Measurements from ENCODE around the gene SH3RF2. TPM values are rescaled to one million over a fixed set of nuclear protein-coding genes. Genes with fewer than 3 reads are reported as not detected.
A peak's percentile ranks its signal among the peaks of the same experiment; 100 is the strongest.

Gene SH3RF2
- total RNA-seq, 6 donors from 2014 or later: 9.2 to 19.3 (median 14.3) TPM

- WGBS, 2 donors: 43 to 51% methylated on average over 6 of the region's 6 CpGs
- Histone ChIP-seq H3K27ac (no peak overlapping the region), H3K9me3 (peaks cover 0 to 10% (median 4%) of the 10 kb centered on the region in 4 donors), H3K27me3 (no peaks in the 10 kb centered on the region), H3K4me1 (no peaks in the 10 kb centered on the region), H3K36me3 (no peaks in the 10 kb centered on the region), H3K4me3 (no peak overlapping the region)
- no peak for TF ChIP-seq POLR2A (IDR thresholded peaks at IDR 0.05)
- TF ChIP-seq CTCF (IDR thresholded peaks at IDR 0.05): no peak
- TF ChIP-seq EP300 (IDR thresholded peaks at IDR 0.05): no peak
- TF ChIP-seq POLR2AphosphoS5 (IDR thresholded peaks at IDR 0.05): no peak
- DNase-seq (no peak), ATAC-seq (ENCODE audit: low FRiP score in 2 of 2) (no peak)
These were observed 59.8 kb downstream of the SH3RF2 start for GRCh38 chr5:145996135-145996534.

GRCh38 chr5:145999208-145999607, 62.8 kb downstream of the SH3RF2 start:
- Histone ChIP-seq H3K27ac (no peak overlapping the region), H3K36me3 (no peaks in the 10 kb centered on the region), H3K4me1 (no peaks in the 10 kb centered on the region), H3K4me3 (no peak overlapping the region), H3K27me3 (no peaks in the 10 kb centered on the region), H3K9me3 (no peaks in the 10 kb centered on the region)
- TF ChIP-seq EP300 (IDR thresholded peaks at IDR 0.05): no peak
- no peak for TF ChIP-seq POLR2A (IDR thresholded peaks at IDR 0.05)
- no peak for TF ChIP-seq POLR2AphosphoS5 (IDR thresholded peaks at IDR 0.05)
- no peak for TF ChIP-seq CTCF (IDR thresholded peaks at IDR 0.05)
- DNase-seq: no peak
- 80 to 88% methylated on average over 1 of the region's 1 CpG for WGBS, 2 donors
- no peak for ATAC-seq (ENCODE audit: low FRiP score in 2 of 2)

GRCh38 chr5:146000072-146000471, 63.7 kb downstream of the SH3RF2 start:
- WGBS, 2 donors: 89 to 94% methylated on average over 9 of the region's 9 CpGs
- Histone ChIP-seq H3K4me1 (no peaks in the 10 kb centered on the region), H3K4me3 (no peak overlapping the region), H3K27ac (no peak overlapping the region), H3K27me3 (no peaks in the 10 kb centered on the region), H3K9me3 (no peaks in the 10 kb centered on the region), H3K36me3 (no peaks in the 10 kb centered on the region)
- DNase-seq (peak in 1 of 2 donors; percentile 29), ATAC-seq (ENCODE audit: low FRiP score in 2 of 2) (no peak)
- TF ChIP-seq CTCF (IDR thresholded peaks at IDR 0.05) (no peak), EP300 (IDR thresholded peaks at IDR 0.05) (no peak)

- ATAC-seq (ENCODE audit: low FRiP score in 2 of 2): no peak
- 87 to 91% methylated on average over 5 of the region's 5 CpGs for WGBS, 2 donors
- TF ChIP-seq CTCF (IDR thresholded peaks at IDR 0.05) (no peak), POLR2AphosphoS5 (IDR thresholded peaks at IDR 0.05) (no peak), POLR2A (IDR thresholded peaks at IDR 0.05) (no peak), EP300 (IDR thresholded peaks at IDR 0.05) (no peak)
- H3K4me1 ChIP-seq: no peaks in the 10 kb centered on the region
- no peak for DNase-seq
- H3K27me3 ChIP-seq: no peaks in the 10 kb centered on the region
- H3K27ac ChIP-seq: no peak overlapping the region
- H3K36me3 ChIP-seq: no peaks in the 10 kb centered on the region
- no peaks in the 10 kb centered on the region for H3K9me3 ChIP-seq
- H3K4me3 ChIP-seq: no peak overlapping the region
These were observed 65.3 kb downstream of the SH3RF2 start for GRCh38 chr5:146001544-146002190.

- ATAC-seq (ENCODE audit: low FRiP score in 2 of 2): no peak
- Histone ChIP-seq H3K27me3 (no peaks in the 10 kb centered on the region), H3K9me3 (no peaks in the 10 kb centered on the region), H3K4me3 (no peak overlapping the region), H3K4me1 (no peaks in the 10 kb centered on the region), H3K27ac (no peak overlapping the region), H3K36me3 (no peaks in the 10 kb centered on the region)
- DNase-seq: peak in 1 of 2 donors; percentile 12
- WGBS, 2 donors: 88 to 91% methylated on average over 7 of the region's 7 CpGs
- TF ChIP-seq POLR2AphosphoS5 (IDR thresholded peaks at IDR 0.05) (no peak), POLR2A (IDR thresholded peaks at IDR 0.05) (no peak), EP300 (IDR thresholded peaks at IDR 0.05) (no peak), CTCF (IDR thresholded peaks at IDR 0.05) (no peak)
These were observed 66.1 kb downstream of the SH3RF2 start for GRCh38 chr5:146002491-146002890.

Data from upper lobe of left lung (tissue), 6 donors.